GM18519 (cell line): ENCODE results near the gene FBXL4.

Source experiments
- ATAC-seq: cut with Tn5 transposase; IDR thresholded peaks from one replicate; pipeline ENCODE4 v1.9.1; 2021; ENCODE audit warnings: mild to moderate bottlenecking, moderate library complexity; ENCODE audit not compliant: unreplicated experiment, low FRiP score

FBXL4 gene

DNA sequence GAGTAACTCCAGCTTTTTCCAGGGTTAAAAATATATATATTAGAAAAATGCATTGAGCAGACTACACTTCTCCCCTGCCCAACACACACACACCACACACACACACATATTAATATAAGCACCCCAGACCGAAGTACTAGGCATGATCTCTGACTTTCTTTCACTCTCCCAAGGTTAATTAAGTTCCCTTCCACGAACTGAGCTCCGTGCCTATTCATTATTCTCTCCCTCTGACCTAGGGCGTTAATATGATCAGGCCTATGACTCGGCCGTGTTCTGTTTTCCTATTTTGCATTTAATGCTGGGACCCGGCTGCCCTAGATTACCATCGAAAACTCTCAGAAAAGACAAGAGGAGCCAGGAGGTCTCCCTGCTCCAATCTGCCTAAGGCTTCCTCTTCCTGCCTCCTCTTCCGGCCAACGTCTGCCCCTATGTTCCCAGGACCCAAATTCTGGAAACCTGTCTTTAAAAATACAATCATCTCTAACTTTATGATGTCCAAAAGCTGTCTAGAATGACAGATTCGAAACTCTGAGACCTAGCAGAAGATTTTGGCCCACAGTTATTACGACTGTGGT is 119.4 kb downstream of the FBXL4 start:
- ATAC-seq = no peak

DNA sequence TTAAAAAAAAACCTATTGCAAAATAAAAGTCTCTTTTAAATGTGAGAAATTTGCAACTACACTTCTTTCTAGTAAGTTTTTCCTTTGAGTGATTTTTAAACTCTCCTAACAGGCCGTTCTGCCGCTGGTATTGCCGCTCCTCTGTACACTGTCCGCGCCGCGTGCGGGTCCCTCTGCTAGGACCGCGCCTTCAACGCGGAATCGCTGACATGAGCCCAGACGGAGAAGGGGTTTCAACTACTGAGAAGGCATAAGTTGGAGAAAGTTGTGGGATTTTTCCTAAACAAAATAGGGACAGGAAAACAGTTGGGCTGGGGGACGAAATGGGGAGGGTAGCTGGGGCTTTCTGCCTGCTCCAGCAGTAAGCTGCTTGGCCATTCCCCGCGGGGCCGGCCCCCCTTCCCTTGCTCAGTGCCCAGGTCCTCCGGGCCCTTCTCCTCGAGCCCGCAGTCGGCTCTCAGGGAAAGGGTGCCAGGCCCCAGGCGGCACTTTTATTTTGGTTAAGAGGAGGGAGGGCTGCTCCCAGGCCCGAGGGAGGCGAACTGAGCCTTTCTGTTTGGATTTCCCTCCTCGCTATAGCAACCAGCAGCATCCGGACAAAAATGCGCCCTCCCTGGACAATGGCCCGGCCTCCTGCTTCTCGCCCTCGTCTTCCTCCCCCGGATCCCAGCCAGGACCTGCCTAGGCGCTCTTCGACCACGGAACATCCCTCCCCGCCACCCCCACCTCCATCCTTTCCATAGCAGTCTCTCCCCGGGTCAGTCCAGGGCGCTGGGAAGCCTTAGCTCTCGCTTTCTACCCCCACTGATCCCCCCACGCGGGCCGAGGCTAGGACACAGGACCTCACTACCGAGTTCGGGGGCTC is 120.2 kb downstream of the FBXL4 start:
- ATAC-seq = no peak

DNA sequence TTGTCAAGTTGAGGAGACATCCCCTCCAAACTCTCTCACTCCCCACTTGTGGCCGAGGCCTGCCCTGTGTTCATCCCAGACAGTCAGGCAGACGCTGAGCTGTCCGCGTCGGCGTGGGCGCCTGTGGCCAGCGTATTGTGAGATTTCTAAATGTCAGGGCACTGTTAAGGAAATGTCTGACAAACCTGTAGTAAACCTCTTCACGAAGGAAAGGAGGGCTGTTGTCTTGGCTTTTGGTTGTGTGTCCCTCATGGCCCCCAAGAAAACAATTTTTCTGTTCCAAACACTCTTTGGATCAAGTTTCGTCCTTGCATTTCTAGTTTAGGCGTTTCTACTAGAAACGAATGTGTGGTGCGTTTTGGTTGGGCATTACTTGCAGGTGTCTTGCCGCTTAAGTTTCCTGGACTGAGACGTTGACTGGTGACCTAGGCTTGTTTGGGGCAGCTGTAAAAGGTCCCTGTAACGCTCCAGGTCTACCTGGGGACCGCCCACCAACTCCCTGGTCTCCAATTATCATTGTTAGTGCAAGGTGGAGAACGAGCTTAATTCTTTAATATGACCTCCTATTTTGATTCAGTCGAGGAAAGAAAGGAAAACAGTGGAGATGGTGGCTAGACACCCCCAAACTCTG is 122.0 kb downstream of the FBXL4 start:
- no peak for ATAC-seq

DNA sequence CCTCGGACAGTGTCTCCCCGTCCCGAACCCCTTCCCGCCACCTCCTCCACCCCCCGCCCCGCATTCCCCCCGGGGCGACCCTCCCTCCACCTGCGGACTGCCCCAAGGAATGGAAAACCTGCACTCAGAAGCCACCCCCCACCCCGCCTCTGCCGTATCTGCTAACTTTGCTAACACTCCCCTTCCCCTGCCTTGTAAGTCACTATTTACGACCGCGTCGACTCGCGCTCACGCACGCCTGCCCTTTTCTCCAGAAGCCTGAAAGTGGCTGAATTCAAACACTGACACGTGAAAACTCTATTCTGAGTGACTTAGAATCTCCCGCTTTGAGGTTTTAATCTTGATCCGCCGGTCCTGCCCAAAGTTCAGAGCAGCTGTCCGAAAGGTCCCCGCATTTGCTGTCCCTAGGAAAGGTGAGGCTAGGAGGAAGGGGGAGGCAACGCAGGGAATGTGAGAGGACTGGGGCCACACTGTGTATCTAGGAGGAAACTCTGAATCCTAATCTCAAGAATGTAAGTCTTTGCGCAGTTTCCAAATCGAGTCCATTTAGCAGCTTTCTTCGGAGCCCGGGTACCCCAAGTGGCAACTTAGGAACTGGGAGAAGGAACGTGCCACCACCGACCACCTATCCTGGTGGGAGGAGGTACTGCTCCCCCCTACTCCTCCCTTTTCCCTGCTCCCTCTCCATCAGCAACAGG is 122.7 kb downstream of the FBXL4 start:
- no peak for ATAC-seq

DNA sequence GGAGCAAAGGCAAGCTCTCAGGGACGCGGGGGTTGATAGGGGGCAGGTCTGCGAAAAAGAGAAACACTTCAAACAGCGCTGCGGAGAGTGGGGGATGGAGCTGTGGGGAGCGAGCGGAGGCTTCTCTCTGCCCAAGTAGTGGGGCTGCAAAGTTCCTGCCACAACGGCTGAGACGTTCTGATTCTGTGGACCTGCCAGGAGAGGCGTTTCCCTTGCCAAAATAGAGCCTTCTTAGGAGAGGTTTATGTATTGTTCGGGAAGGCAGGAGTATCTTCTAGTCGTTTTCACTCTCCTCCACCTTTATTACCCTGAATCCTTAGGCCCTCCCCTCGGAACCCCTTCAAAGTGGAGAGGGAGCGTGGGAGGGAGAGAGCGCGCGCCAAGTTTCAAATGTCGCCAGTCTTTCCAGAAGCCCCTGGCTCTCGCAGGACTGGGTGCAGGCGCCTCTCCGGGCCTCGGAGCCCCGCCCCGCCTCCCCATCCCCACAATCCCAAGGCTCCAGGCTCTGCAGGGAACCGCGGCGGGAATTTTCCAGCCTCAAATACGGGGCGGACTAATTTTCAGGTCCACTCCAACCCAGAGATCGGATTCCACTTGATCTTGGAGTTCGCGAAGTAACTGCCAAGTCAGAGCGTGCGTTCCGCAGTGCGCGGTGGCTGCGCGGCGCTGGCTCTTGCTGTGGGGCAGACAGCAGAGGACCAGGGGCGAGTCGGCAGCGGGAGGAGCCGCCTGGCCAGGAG is 123.4 kb downstream of the FBXL4 start:
- no peak for ATAC-seq

DNA sequence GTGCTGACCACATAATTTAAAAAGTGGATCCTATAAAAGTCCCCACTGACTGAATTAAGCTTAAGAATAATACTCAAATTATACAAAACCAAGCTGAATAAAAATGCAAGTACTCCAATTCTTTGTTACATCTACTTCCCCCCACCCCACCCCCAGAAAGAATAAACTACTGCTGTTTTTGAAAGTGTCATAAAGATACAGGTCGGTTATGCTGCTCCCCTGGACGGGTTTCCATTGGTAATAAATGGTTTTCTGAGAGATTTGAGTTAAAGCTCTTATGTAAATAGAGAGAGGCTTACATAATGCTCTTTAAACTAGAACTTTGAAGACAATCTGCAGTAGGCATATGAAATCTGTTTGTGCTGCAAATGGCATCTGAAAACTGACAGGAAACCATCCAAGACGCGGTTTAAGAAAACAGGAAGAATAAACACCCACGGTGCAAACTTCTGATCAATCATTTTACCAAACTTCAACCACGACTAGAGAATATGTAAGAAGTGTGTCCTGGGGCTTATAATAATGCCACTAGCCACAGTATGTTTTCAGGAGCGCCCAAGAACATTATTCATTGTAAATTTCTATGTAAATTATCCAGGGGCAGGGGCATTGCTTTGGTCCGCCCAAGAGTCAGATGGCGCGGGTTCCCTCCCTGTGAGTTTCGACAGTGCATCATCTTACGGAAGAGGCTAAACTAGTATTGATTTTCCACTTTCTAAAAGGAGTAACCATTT is 124.2 kb downstream of the FBXL4 start:
- ATAC-seq = no peak

DNA sequence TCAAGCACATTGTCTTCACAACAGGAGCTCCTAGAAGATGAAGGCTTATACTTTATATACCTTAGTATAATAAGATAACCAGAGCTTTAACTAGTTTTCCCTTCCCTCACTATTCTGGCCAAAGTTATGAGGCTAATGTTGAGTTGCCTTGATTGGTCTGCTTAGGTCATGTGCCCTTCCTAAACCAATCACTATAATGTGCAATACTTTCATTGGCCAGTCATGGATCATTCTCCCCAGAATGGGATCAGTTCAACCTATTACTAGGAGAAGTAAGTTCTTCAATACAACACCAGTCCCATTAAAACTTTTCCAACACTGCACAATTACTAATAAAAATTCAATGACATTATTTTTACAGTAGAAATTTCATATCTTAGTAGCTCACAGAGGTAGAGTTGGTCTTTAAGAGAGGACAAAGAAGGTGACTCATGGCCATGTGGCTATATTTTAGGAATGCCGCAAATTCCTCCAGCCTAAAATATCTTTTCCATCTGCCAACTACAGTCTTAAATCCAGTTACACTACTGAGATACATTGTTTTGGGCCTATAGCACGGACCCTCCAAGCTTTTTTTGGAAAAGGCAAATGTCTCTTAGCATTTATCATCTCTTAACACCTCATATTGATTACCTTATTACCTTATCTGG is 125.9 kb downstream of the FBXL4 start:
- no peak for ATAC-seq
